Lower leg skin (tissue), 4 donors: Measurements from ENCODE around the gene BNIP5. TPM values are rescaled to one million over a fixed set of nuclear protein-coding genes. Genes with fewer than 3 reads are reported as not detected.
"Not testable (repeated sequence)": the region's sequence is repeated elsewhere in the genome, so short reads cannot be mapped to it uniquely, and the experiment has no call there.

Experiments used
- DNase-seq, 2 donors: peaks; one replicate each; pipeline ENCODE4 v3.0.0-alpha.2; 2019; ENCODE audit warnings: low spot score in 2 of 2
- H3K4me3 ChIP-seq: fragments of 200-600 bp; sonication (generic); 2 replicates; pipeline ENCODE4 v1.5.1; 2017; ENCODE audit warnings: mild to moderate bottlenecking, low read depth; ENCODE audit not compliant: poor library complexity, severe bottlenecking
- POLR2A ChIP-seq, 2 donors: fragments of 450-650 bp; IDR thresholded peaks; one replicate each; pipeline ENCODE4 v1.6.1; 2016 to 2017; ENCODE audit warnings: antibody characterized with exemption in 2 of 2, mild to moderate bottlenecking in 1 of 2, moderate library complexity in 1 of 2
- WGBS, 2 donors: methylation state at CpG; one replicate each; pipeline ENCODE4 v1.1.5; 2018; 5-methylcytosine and 5-hydroxymethylcytosine counted together
- intact Hi-C: fragments of 100-400 bp; cut with DNase I; formaldehyde crosslinking; loops from one replicate; pipeline ENCODE4 v1.15.0; 2023; ENCODE audit warnings: low total_unique reads
- total RNA-seq, 4 donors: library from RNA; depleted of rRNA; stranded (reverse); fragments of >200 nt; gene quantifications; one replicate each; pipeline ENCODE4 v1.1.0, GENCODE V29; 2016
- TF ChIP-seq, protein P1 (sequence below), 3 donors: fragments of 450-650 bp; IDR thresholded peaks; one replicate each; pipeline ENCODE4 v1.5.1; 2016; ENCODE audit warnings: antibody characterized with exemption in 3 of 3, mild to moderate bottlenecking in 3 of 3, moderate library complexity in 2 of 3

The BNIP5 gene
- total RNA-seq, 4 donors from 2014 or later: not detected

DNA sequence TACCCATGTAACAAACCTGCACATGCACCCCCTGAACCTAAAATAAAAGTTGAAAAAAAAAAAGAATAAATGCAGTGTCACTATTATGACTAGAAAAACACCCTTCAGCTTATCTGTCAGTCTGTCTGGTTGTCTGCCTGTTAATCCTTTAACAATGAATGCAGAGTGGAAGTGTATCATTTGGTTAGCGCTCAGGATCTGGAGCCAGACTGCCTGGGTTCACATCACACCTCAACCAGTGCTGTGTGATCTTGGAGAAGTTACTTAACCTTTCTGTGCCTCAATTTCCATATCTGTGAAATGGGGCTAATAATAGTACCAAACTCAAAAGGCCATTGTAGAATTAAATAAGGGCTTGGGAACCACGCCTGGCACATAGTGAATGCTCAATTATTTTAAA, 34.0 kb upstream of the BNIP5 start:
- 94 to 96% methylated on average over 2 of the region's 2 CpGs for WGBS, 2 donors

DNA sequence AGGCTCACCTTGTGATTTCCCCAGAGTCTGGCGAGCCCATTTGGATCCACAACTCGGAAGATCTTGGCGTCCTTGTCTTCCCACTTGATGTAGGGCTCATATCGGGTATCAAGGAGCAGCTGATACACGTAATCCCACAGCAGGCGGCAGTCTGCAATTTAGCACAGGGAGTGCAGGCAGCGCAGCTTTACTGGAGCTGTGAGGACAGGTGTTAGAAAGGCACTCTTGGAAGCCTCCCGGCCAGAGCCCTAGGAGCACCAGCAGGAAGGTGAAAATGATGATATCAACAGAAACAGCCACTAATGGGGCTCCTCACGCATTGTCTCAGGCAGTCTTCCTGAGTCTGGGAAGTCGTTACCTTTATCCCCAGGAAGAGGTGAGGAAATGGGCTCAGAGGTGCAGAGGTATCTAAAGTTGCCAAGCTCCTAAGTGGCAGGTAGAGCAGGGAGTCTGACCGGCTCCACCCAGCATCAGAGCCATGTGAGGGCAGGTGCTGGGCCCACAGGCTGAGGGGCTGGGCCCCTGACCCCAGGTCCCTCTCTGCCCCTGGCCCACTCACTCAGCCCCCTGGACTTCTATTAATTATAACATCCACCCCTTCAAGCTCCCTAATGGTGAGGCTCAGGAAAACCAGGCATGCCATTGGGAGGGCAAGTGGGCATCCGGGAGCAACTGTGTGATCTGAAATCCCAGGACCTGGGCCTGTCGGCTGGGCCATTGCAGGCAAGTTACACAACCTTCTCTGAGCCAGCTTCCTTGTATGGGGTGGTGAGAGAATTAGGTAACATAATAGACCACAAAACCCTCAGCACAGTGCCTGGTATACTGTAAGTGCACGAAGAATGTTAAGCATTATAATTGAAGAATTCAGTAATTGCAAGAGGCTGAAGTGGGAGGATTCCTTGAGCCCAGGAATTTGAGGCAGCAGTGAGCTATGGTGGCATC, 32.5 kb upstream of the BNIP5 start:
- intact Hi-C loops: no loop called here
- TF ChIP-seq POLR2A (IDR thresholded peaks at IDR 0.05): no peak
- TF ChIP-seq, protein P1, sequence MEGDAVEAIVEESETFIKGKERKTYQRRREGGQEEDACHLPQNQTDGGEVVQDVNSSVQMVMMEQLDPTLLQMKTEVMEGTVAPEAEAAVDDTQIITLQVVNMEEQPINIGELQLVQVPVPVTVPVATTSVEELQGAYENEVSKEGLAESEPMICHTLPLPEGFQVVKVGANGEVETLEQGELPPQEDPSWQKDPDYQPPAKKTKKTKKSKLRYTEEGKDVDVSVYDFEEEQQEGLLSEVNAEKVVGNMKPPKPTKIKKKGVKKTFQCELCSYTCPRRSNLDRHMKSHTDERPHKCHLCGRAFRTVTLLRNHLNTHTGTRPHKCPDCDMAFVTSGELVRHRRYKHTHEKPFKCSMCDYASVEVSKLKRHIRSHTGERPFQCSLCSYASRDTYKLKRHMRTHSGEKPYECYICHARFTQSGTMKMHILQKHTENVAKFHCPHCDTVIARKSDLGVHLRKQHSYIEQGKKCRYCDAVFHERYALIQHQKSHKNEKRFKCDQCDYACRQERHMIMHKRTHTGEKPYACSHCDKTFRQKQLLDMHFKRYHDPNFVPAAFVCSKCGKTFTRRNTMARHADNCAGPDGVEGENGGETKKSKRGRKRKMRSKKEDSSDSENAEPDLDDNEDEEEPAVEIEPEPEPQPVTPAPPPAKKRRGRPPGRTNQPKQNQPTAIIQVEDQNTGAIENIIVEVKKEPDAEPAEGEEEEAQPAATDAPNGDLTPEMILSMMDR (IDR thresholded peaks at IDR 0.05): no peak
- no peak for DNase-seq
- no peak overlapping the region for H3K4me3 ChIP-seq
- WGBS, 2 donors: 86 to 90% methylated on average over 14 of the region's 14 CpGs

More for the DNA sequence above, 34.0 kb upstream of the BNIP5 start:
- intact Hi-C loops: no loop called here
- no peak overlapping the region for H3K4me3 ChIP-seq
- no peak for TF ChIP-seq POLR2A (IDR thresholded peaks at IDR 0.05)
- TF ChIP-seq, protein P1 (IDR thresholded peaks at IDR 0.05): no peak
- DNase-seq: no peak

DNA sequence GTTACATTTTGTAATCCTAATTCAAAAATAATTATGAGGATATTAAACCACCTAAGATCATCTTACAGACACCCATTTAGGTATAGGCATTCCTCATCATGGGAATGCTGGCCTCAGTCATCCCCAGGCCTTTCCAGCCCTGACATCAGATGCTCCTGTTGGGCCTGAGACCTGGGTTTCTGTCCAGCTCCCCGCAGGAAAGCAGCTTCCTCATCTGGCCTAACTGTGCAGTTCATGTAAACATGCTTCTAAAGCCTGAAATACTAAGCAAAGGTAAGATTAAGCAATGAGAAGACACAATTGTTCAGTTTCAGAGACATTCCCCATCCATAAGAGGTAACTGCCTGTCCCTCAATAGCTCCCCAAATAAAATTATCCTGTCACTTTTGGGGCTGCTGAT, 31.7 kb upstream of the BNIP5 start:
- no peak for DNase-seq
- TF ChIP-seq POLR2A (IDR thresholded peaks at IDR 0.05): no peak
- TF ChIP-seq, protein P1 (IDR thresholded peaks at IDR 0.05): no peak
- intact Hi-C loops: no loop called here
- H3K4me3 ChIP-seq: no peak overlapping the region
- 79 to 80% methylated on average over 1 of the region's 1 CpG for WGBS, 2 donors

DNA sequence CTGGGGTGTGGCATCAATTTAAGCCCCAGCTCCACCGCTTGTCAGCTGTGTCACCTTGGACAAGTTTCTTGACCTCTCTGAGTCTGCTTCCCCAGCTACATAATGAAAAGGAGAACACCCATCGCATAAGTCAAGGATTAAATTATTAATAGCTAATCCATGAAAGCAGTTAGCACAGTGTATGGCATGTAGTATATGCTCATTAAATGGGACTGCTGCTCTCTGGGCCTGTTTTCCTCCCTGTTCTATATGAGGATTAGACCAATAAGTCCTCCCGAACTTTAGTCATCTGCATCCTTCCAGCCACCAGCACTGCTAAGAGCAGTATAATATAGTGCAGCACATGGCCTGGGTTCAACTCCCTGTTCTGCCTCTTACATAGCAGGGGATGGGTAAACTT, 31.1 kb upstream of the BNIP5 start:
- TF ChIP-seq POLR2A (IDR thresholded peaks at IDR 0.05): no peak
- TF ChIP-seq, protein P1 (IDR thresholded peaks at IDR 0.05): no peak
- intact Hi-C loops: no loop called here
- H3K4me3 ChIP-seq: no peak overlapping the region
- no peak for DNase-seq
- WGBS, 2 donors: 93 to 96% methylated on average over 3 of the region's 3 CpGs

DNA sequence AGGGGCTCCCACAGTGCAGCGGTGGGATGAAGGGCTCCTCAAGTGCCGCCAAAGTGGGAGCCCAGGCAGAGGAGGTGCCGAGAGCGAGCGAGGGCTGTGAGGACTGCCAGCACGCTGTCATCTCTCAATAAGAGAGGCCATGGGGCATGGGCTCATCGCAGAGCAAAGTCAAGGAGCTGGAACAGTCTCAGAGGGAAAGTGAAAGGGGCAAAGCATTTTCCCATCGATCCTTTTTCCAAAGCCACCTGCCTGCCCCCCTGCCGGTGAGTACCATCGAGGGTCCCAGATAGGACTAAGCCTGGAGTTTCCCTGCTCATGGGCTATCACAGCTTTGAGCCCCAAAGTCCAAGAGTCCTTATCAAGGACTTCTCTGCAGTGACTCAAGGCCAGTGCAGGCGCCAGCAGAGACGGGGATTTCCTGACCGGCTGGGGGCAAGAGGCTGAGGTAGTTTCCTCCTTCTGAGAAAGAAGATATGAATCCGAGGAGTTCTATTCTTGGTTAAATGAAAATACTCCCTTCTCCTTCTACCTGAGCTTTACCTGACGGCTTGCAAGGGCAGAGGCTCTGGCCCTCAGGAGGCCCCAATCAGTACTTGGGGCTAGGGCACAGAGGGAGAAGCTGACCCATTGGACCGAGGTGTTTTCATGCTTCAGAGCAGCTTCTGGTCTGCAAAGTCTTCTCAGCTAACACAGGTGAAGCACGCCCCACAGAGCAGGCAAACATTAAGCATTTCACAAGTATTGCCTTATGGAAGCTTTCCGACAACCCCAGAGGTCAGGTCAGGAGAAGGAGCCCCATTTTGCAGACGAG, 28.2 kb upstream of the BNIP5 start:
- H3K4me3 ChIP-seq: no peak overlapping the region
- intact Hi-C loops: loop anchor here (5.0 kb wide), 1 partner anchor 338 kb away; the partner anchor contains the start of gene MAPK14
- TF ChIP-seq, protein P1 (IDR thresholded peaks at IDR 0.05): no peak
- TF ChIP-seq POLR2A (IDR thresholded peaks at IDR 0.05): no peak
- DNase-seq: no peak
- WGBS, 2 donors: 80 to 88% methylated on average over 19 of the region's 19 CpGs

DNA sequence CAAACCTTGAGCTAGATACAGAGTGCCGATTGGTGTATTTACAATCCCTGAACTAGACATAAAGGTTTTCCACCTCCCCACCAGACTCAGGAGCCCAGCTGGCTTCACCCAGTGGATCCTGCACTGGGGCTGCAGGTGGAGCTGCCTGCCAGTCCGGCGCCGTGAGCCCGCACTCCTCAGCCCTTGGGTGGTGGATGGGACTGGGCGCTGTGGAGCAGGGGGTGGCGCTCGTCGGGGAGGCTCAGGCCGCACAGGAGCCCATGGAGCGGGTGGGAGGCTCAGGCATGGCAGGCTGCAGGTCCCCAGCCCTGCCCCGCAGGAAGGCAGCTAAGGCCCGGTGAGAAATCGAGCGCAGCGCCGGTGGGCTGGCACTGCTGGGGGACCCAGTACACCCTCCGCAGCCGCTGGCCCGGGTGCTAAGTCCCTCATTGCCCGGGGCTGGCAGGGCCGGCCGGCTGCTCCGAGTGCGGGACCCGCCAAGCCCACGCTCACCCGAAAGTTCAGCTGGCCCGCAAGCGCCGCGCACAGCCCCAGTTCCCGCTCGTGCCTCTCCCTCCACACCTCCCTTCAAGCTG, 27.5 kb upstream of the BNIP5 start:
- DNase-seq, H3K4me3 ChIP-seq: not testable (repeated sequence)
- 97 to 98% methylated on average over 8 to 18 of the region's 34 CpGs for WGBS, 2 donors
- intact Hi-C loops: loop anchor here (5.0 kb wide), 1 partner anchor 337 kb away; the partner anchor contains the start of gene MAPK14

DNA sequence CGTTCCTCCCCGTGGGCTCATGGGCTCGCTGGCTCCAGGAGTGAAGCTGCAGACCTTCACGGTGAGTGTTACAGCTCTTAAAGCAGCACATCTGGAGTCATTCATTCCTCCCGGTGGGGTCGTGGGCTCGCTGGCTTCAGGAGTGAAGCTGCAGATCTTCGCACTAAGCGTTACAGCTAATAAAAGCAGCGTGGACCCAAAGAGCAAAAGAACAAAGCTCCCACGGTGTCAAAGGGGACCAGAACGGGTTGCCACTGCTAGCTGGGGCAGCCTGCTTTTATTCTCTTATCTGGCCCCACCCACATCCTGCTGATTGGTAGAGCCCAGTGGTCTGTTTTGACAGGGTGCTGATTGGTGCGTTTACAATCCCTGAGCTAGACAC, 26.7 kb upstream of the BNIP5 start:
- intact Hi-C loops: loop anchor here (5.0 kb wide), 1 partner anchor 336 kb away; the partner anchor contains the start of gene MAPK14
- WGBS, 2 donors: 73 to 74% methylated on average over 13 of the region's 13 CpGs
- DNase-seq, H3K4me3 ChIP-seq: not testable (repeated sequence)
